HEK293 (cell line): ENCODE results near the gene RNF225.

Source experiments
- AEBP2 ChIP-seq: fragments of 450-650 bp; formaldehyde crosslinking; IDR thresholded peaks from 2 replicates; pipeline ENCODE4 v1.5.1; 2016; ENCODE audit warnings: missing biosample characterization, missing genetic modification characterization, borderline replicate concordance
- KLF9 ChIP-seq: fragments of 450-650 bp; formaldehyde crosslinking; IDR thresholded peaks from 2 replicates; pipeline ENCODE4 v1.5.1; 2016; ENCODE audit warnings: missing biosample characterization, missing genetic modification characterization, low read depth
- MYNN ChIP-seq: fragments of 450-650 bp; formaldehyde crosslinking; IDR thresholded peaks from 2 replicates; pipeline ENCODE4 v1.5.1; 2016; ENCODE audit warnings: missing biosample characterization, missing genetic modification characterization, borderline replicate concordance
- MZF1 ChIP-seq: fragments of 450-650 bp; formaldehyde crosslinking; IDR thresholded peaks from 2 replicates; pipeline ENCODE4 v1.5.1; 2017; ENCODE audit warnings: missing biosample characterization, missing genetic modification characterization, borderline replicate concordance
- PBX3 ChIP-seq: sonication (generic); formaldehyde crosslinking; IDR thresholded peaks from 2 replicates; pipeline ENCODE4 v1.8.1; 2022; ENCODE audit warnings: mild to moderate bottlenecking, moderate library complexity, missing genetic modification reagents
- PRDM4 ChIP-seq: fragments of 450-650 bp; formaldehyde crosslinking; IDR thresholded peaks from 2 replicates; pipeline ENCODE4 v1.5.1; 2017; ENCODE audit warnings: missing biosample characterization, missing genetic modification characterization
- SALL2 ChIP-seq: fragments of 450-650 bp; formaldehyde crosslinking; IDR thresholded peaks from 2 replicates; pipeline ENCODE4 v1.5.0; 2017; ENCODE audit warnings: missing biosample characterization, mild to moderate bottlenecking, missing genetic modification characterization, borderline replicate concordance
- ZBTB21 ChIP-seq: fragments of 450-650 bp; formaldehyde crosslinking; IDR thresholded peaks from 2 replicates; pipeline ENCODE4 v1.5.1; 2017; ENCODE audit warnings: missing biosample characterization, missing genetic modification characterization
- ZBTB49 ChIP-seq: fragments of 450-650 bp; formaldehyde crosslinking; IDR thresholded peaks from 2 replicates; pipeline ENCODE4 v1.5.1; 2016; ENCODE audit warnings: missing biosample characterization, missing genetic modification characterization, low read depth
- ZEB2 ChIP-seq: fragments of 450-650 bp; formaldehyde crosslinking; IDR thresholded peaks from 2 replicates; pipeline ENCODE4 v1.5.1; 2016; ENCODE audit warnings: missing biosample characterization, missing genetic modification characterization
- ZNF10 ChIP-seq: fragments of 450-650 bp; formaldehyde crosslinking; IDR thresholded peaks from 2 replicates; pipeline ENCODE4 v1.5.1; 2017; ENCODE audit warnings: missing biosample characterization, missing genetic modification characterization
- ZNF16 ChIP-seq: fragments of 450-650 bp; formaldehyde crosslinking; IDR thresholded peaks from 2 replicates; pipeline ENCODE4 v1.5.1; 2016; ENCODE audit warnings: low read depth, missing biosample characterization, missing genetic modification characterization
- ZNF221 ChIP-seq: fragments of 450-650 bp; formaldehyde crosslinking; IDR thresholded peaks from 2 replicates; pipeline ENCODE4 v1.5.1; 2017; ENCODE audit warnings: missing biosample characterization, missing genetic modification characterization, borderline replicate concordance
- ZNF398 ChIP-seq: fragments of 450-650 bp; formaldehyde crosslinking; IDR thresholded peaks from 2 replicates; pipeline ENCODE4 v1.5.1; 2017; ENCODE audit warnings: missing biosample characterization, missing genetic modification characterization
- ZNF501 ChIP-seq: fragments of 450-650 bp; formaldehyde crosslinking; IDR thresholded peaks from 2 replicates; pipeline ENCODE4 v1.5.1; 2016; ENCODE audit warnings: missing biosample characterization, missing genetic modification characterization
- ZNF510 ChIP-seq: fragments of 450-650 bp; formaldehyde crosslinking; IDR thresholded peaks from 2 replicates; pipeline ENCODE4 v1.5.1; 2018; ENCODE audit warnings: mild to moderate bottlenecking, missing genetic modification characterization, missing biosample characterization; ENCODE audit not compliant: insufficient replicate concordance
- ZNF544 ChIP-seq: fragments of 450-650 bp; formaldehyde crosslinking; IDR thresholded peaks from 2 replicates; pipeline ENCODE4 v1.5.0; 2017; ENCODE audit warnings: missing biosample characterization, missing genetic modification characterization
- ZNF580 ChIP-seq: fragments of 450-650 bp; formaldehyde crosslinking; IDR thresholded peaks from 2 replicates; pipeline ENCODE4 v1.5.1; 2016; ENCODE audit warnings: missing biosample characterization, missing genetic modification characterization
- ZNF704 ChIP-seq: fragments of 450-650 bp; formaldehyde crosslinking; IDR thresholded peaks from 2 replicates; pipeline ENCODE4 v1.5.1; 2016; ENCODE audit warnings: missing biosample characterization, missing genetic modification characterization
- ZXDB ChIP-seq: fragments of 450-650 bp; formaldehyde crosslinking; IDR thresholded peaks from 2 replicates; pipeline ENCODE4 v1.5.1; 2016; ENCODE audit warnings: missing biosample characterization, missing genetic modification characterization

RNF225 gene

GRCh38 chr19:58386576-58387337 is 8.7 kb upstream of the RNF225 start, which contains the start of gene RPS5 (continued):
- TF ChIP-seq SALL2 (tag by site-specific recombination): no peak
- TF ChIP-seq ZNF398 (tag by site-specific recombination): peak; percentile 21; the same call in 1 of the 2 replicates
- peak; percentile 32; the same call in 1 of the 2 replicates for TF ChIP-seq ZBTB21
- TF ChIP-seq ZNF510: no peak
- peak; percentile 30 for TF ChIP-seq PBX3
- no peak for TF ChIP-seq ZBTB49 (tag by site-specific recombination)
- no peak for TF ChIP-seq AEBP2 (tag by site-specific recombination)
- no peak for TF ChIP-seq ZNF16 (tag by site-specific recombination)
- no peak for TF ChIP-seq ZNF221 (tag by site-specific recombination)
- peak; percentile 93; the same call in 1 of the 2 replicates for TF ChIP-seq ZNF580
- TF ChIP-seq MYNN: no peak; the same call in 1 of the 2 replicates
- peak; percentile 59 for TF ChIP-seq KLF9 (tag by site-specific recombination)
- no peak for TF ChIP-seq ZNF544 (tag by site-specific recombination)
- peak; percentile 10; the same call in 1 of the 2 replicates for TF ChIP-seq PRDM4 (tag by site-specific recombination)
- TF ChIP-seq ZNF501: peak; percentile 83
- TF ChIP-seq MZF1: no peak
- 0 out of 2 replicates have a peak, but pooled peaks have one; percentile 28 for TF ChIP-seq ZNF10 (tag by site-specific recombination)
- TF ChIP-seq ZXDB (tag by site-specific recombination): peak; percentile 81
- no peak for TF ChIP-seq ZNF704
- TF ChIP-seq ZEB2 (tag by site-specific recombination): 0 out of 2 replicates have a peak, but pooled peaks have one; percentile 79
